ENCODE data around the gene DSCAML1.

DNA sequence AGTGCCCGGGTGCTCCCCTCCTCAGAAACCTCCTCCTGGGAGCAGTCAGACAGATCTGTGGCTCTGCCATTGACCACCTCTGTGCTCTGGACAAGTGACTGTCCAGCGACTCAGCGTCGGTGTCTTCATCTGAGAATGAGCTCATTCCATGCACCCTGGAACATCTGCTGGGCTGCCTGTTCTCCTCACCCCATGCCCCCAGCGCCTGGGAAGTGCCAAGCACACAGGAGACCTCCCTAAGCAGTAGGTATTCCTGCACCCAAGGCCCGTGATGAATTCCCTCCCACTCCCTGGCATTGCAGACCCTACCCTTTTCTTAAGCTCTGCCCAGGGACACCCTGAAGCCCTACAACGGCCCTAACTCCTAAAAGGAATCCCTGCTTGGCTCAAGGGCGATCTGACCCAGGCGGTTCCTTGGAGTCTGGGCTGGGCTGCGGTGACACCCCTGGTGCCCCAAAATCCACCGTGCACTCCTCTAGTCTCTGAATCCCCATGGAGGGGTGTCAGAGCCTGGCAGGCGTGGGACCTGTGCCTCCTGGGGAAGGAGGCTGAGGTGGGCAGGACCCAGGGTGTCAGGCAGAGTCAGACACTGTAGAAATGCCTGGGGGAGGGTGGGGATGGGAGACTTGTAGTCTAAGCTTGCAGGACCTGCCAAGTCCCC is 377.4 kb downstream of the DSCAML1 start:
- TF ChIP-seq SP1 (CRISPR knock-in tag; conservative IDR thresholded peaks at IDR 0.05) (no peak), ETV6 (CRISPR knock-in tag; IDR thresholded peaks at IDR 0.05) (no peak), CREB1 (CRISPR knock-in tag; IDR thresholded peaks at IDR 0.05) (no peak), SMAD3 (CRISPR knock-in tag; IDR thresholded peaks at IDR 0.05; ENCODE audit: borderline replicate concordance) (no peak), GABPB1 (CRISPR knock-in tag; IDR thresholded peaks at IDR 0.05) (no peak), EMX1 (CRISPR knock-in tag; IDR thresholded peaks at IDR 0.05) (no peak), JUN (CRISPR knock-in tag; IDR thresholded peaks at IDR 0.05) (no peak), ATF2 (CRISPR knock-in tag; IDR thresholded peaks at IDR 0.05; ENCODE audit: borderline replicate concordance, low read depth) (no peak)
- TF ChIP-seq, protein P1, sequence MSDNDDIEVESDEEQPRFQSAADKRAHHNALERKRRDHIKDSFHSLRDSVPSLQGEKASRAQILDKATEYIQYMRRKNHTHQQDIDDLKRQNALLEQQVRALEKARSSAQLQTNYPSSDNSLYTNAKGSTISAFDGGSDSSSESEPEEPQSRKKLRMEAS (CRISPR knock-in tag; IDR thresholded peaks at IDR 0.05) = no peak
- TF ChIP-seq, protein P2, sequence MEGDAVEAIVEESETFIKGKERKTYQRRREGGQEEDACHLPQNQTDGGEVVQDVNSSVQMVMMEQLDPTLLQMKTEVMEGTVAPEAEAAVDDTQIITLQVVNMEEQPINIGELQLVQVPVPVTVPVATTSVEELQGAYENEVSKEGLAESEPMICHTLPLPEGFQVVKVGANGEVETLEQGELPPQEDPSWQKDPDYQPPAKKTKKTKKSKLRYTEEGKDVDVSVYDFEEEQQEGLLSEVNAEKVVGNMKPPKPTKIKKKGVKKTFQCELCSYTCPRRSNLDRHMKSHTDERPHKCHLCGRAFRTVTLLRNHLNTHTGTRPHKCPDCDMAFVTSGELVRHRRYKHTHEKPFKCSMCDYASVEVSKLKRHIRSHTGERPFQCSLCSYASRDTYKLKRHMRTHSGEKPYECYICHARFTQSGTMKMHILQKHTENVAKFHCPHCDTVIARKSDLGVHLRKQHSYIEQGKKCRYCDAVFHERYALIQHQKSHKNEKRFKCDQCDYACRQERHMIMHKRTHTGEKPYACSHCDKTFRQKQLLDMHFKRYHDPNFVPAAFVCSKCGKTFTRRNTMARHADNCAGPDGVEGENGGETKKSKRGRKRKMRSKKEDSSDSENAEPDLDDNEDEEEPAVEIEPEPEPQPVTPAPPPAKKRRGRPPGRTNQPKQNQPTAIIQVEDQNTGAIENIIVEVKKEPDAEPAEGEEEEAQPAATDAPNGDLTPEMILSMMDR (IDR thresholded peaks at IDR 0.05) = no peak
- TF ChIP-seq, protein P3, sequence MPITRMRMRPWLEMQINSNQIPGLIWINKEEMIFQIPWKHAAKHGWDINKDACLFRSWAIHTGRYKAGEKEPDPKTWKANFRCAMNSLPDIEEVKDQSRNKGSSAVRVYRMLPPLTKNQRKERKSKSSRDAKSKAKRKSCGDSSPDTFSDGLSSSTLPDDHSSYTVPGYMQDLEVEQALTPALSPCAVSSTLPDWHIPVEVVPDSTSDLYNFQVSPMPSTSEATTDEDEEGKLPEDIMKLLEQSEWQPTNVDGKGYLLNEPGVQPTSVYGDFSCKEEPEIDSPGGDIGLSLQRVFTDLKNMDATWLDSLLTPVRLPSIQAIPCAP (CRISPR knock-in tag; IDR thresholded peaks at IDR 0.05) = no peak
